Stimulated activated CD4-positive, alpha-beta T cell treated with anti-CD3 and anti-CD28 coated beads, Interleukin-2, amount 100 ng/mL, for 48 hours (primary cell): ENCODE data around the gene ARHGEF4.
"Not testable (repeated sequence)": the region's sequence is repeated elsewhere in the genome, so short reads cannot be mapped to it uniquely, and the experiment has no call there.

ENCODE experiments used
- DNase-seq, 2 donors: peaks; one replicate each; pipeline ENCODE4 v3.0.0-alpha.2; 2020

The ARHGEF4 gene

GRCh38 chr2:130892793-130893785, 56.4 kb downstream of the ARHGEF4 start:
- DNase-seq, result no peak

GRCh38 chr2:130894326-130894942, 57.7 kb downstream of the ARHGEF4 start:
- DNase-seq, result no peak

GRCh38 chr2:130896813-130897212, 60.1 kb downstream of the ARHGEF4 start:
- no peak for DNase-seq

- DNase-seq, result no peak
Observed at GRCh38 chr2:130898553-130898952, 61.8 kb downstream of the ARHGEF4 start.

DNA sequence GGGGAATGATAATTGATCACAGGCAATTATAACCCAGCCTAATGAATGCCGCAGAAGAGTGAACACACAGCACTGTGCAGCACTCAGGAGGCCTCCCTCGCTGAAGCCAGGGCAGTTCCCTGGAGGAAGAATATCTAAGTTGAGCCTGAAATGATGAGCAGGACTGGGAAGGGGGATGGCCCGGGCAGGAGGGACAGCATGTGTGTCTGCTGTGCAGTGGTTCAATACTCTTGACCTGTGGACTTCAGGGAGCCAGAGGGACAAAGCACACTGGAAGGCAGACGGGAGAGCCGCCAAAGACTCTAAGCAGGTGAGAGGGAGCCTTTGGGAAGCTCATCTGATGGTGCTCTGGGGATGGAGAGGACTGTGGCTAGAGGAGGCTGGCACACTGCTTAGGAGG, 62.6 kb downstream of the ARHGEF4 start:
- DNase-seq, result no peak

DNA sequence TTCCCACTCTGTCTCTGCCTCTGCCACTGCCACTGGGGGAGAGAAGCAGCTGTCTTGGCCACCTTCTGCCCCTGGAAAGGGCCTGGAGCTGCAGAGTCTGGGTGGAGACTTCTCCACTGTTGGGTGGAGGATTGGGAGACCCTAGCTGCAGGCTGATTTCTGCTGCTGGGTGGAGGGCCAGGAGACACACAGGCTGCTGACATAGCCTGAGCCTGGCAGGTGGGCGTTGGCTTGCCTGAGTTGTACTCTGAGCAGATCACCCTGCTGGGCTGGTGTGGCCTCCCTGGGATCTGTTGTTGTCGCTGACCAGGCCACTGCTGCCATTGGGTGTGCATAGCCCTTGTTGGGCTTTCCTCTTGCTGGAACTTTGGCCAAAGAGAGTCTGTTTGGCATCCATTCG, 64.3 kb downstream of the ARHGEF4 start:
- DNase-seq, result no peak

DNA sequence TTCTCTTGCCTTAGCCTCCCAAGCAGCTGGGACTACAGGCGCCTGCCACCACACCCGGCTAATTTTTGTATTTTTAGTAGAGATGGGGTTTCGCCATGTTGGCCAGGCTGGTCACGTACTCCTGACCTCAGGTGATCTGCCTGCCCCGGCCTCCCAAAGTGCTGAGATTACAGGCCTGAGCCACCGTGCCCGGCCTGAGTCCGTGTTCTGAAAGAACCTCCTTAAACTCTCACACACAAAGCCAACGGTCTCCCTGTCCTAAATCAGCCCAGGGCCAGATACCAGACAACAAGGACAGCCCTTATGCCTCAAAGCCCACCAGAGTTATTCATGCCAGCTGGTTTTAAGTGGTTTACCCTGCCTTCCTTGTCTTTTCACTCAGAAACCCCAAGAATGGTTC, 64.9 kb downstream of the ARHGEF4 start:
- DNase-seq, result not testable (repeated sequence)

DNA sequence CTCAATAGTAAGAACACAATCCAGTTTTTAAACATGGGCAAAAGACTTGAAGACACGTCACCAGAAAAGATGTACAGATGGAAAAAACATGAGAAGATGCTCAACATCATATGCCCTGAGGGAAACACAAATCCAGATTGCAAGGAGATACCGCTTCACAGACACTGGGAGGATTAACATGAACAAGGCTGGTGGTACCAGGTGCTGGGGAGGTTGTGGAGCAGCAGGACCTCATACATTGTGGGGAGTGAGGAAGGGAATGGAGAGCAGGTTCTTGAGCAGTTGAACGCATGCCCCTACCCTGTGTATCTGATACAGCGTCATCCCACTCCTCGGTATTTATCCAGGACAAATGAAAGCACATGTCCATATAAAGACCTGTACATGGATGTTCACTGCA, 72.1 kb downstream of the ARHGEF4 start:
- DNase-seq, result no peak

- DNase-seq, result no peak
Observed at GRCh38 chr2:130910931-130911330, 74.2 kb downstream of the ARHGEF4 start.

DNA sequence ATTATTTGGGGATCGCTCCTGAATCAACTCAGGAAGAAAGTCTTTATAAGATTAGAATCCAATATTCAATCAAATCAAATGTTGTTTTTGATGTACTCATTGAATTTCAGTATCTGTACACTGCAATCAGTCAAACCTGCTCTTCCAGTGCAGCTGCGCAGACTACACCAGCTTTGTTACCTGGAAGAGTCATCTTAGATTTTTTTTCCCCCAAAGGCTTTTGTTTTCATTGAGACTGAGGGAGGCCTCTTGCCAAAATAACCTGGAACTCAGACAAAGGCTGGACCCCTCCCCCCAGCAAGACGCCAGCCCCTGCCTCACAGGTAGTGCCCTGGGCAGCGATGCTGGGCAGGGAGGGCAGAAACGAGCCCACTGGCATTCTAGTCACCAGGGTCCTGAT, 74.8 kb downstream of the ARHGEF4 start:
- DNase-seq, result no peak

DNA sequence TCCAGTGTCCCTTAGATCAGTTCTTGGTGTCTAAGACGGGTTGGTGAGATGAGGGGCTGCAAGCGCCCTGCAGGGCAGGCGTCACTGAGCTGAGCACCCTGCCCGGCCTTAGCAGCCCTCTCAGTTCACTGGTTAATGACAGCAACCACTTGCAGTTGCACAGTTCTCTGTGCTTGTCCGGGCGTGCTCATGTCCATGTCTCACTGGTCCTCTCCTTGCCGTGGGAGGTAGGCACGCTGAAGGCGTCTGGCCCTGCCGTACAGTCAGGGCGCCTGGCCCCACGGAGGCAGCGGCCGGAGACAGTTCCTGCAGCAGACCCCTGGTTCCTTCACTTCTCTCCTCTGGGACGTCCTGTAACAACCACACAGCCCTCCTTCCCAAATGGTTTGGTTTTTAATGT, 75.3 kb downstream of the ARHGEF4 start:
- no peak for DNase-seq

DNA sequence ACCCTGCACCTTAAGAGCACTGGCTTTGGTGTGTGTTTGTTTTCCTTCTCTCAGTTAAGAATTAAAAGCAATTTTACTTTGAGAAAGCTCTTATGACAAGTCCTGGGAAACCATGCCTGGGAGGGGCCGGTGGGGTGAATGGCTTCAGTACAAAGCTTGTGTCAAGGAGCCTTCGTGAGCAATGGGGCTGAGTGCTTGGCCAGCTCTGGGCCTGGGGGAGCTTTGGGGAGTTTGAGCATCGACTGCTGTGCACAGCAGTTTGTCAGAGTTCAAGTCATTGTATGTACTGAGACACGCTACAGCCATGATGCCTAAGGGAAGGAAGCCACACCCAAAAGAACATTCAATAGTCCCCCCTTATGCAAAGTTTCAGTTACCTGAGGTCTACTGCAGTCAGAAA, 75.8 kb downstream of the ARHGEF4 start:
- DNase-seq, result no peak

DNA sequence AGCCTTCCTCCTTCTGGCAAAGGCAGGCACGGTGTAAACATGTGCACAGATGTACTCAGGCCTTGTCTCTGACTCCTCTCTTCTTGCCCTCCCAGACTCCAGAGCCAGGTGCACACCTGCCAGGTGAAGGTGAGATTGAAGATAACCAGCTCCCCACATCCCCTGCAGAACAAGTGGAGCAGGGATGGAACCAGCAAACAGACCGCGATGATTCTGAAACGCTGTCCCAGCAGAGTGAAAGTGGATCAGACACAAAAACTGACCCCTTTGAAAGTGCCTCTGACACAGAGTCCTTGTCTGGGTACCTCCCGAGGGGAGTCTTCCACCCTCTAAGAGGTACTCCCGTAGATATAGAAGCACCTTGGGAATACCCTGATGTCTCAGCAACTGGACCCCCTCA, 77.2 kb downstream of the ARHGEF4 start:
- DNase-seq, result no peak

GRCh38 chr2:130915149-130915548, 78.4 kb downstream of the ARHGEF4 start:
- no peak for DNase-seq

- DNase-seq, result no peak
Observed at GRCh38 chr2:130915595-130916437, 79.1 kb downstream of the ARHGEF4 start.

DNA sequence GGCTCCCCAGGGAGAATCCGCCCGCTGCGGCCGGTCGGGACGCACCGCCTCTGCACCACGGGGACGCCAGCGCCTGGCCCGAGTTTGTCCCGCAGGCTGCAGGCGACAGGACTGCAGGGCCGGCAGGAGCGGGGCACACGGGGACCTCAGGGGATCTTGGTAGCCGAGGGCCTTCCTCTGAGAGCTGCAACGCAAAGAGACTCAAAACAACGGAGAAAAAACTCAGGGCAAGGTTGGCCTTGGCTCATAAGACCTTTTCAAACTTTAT, 79.7 kb downstream of the ARHGEF4 start:
- no peak for DNase-seq

DNA sequence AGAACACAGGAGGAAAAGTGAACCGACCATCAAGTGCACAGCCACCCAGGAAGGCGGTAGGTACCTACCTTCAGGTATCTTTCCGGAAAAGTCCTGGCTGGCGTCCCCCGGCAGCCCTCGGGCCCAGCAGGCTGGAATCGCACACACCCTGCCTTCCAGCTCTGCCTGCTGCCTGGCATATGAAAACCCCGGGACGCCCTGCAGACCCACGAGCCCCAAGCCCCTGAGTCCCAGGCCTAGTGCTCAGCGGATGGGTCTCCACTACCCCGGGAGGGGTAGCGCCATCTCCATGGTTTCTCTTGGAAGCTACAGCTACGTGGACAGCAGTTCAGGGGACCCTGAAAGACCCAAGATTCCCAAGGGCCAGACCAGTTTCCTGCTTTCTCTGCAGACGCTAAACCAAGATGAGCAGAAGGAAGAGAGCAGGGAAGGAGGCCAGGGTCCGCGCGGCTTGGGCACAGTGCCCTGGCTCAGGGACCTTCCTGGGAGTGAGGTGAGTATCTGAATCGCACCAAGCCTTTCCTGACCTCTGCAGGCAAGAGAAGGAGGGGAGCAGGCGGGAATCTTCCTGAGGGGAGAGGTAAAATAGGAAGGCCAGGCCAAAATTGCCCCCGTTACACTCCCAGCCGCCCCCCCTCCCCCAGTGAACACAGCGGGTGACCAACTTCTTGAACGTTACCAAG, 80.4 kb downstream of the ARHGEF4 start:
- no peak for DNase-seq

DNA sequence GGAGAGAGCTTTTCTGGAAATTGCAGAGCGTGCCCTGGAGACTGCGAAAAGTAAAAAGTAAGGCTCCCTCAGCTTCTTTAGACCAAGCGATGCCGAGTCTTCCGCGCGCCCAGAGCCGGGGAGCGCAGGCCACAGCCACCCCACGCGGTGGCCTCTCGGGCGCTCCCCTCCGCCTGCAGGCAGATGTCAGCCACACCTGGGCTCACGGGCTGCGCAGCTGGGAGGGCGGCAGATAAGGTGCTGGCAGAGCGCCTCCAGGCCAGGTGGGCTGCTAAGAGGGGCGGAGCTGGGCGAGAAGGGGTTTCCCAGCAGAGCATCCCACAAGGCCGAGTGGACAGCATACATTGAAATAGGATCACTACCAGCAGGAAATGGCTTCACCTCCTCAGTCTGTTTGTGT, 81.7 kb downstream of the ARHGEF4 start:
- DNase-seq, result no peak

DNA sequence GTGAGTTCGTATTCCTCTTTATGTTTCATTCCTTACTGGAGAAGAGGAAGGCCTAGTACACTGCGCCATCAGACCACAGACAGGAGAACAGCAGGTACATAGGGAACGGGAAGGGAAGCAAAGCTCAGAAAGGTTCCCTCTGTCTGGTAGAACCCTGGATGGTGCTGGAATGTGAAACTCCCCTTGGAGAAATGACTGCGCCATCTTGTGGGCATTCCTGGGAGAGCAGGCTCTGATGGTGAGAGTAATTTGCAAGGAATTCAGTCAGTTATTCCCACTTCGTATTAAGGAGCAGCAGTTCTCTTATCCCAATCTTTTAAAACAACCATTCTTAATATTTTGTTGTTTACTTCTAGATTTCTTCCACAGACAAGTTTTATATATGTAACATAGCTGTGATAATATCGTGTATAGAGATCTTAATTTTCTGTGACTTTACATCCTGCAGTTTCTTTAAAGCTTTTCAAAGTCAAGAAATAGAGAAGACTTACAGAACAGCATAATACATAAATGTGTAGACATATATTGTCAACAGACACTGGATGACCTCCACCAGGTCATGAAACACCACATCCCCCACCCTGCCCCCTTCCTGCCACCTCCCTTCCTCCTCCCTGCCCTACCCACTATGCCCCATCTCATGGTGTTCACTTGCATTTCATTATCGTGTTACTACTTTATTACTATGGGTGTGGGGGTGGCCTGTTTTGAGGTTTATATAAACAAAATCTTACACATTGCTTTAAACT, 83.9 kb downstream of the ARHGEF4 start:
- peak; percentile 57 to 64 for DNase-seq

DNA sequence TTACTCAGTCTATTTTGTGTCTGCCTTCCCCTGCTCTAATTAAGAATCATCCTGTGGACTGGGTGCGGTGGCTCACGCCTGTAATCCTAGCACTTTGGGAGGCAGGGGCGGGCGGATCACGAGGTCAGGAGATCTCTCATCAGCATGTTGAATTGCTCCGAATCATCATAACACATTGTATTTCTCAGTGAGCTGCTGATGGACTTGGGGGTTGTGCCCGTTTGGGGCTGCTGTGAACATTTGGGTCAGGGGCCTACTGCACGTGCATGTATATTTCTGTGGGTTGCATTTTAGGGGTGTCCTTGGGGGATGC, 84.4 kb downstream of the ARHGEF4 start:
- no peak for DNase-seq

- no peak for DNase-seq
Observed at GRCh38 chr2:130922417-130922816, 85.7 kb downstream of the ARHGEF4 start.

- DNase-seq, result no peak
Observed at GRCh38 chr2:130928385-130928784, 91.7 kb downstream of the ARHGEF4 start.
